Endodermal cell (in vitro differentiated cells): ENCODE data around the gene STXBP6. TPM values are rescaled to one million over a fixed set of nuclear protein-coding genes. Genes with fewer than 3 reads are reported as not detected.

ENCODE experiments used
- DNase-seq: peaks from one replicate; pipeline ENCODE4 v3.0.0-alpha.2; 2017
- H3K27ac ChIP-seq: 2 replicates; pipeline ENCODE4 v1.5.1; 2013; ENCODE audit warnings: mild to moderate bottlenecking, low read depth, low read length, moderate library complexity
- H3K27me3 ChIP-seq: 2 replicates; pipeline ENCODE4 v1.6.1; 2013; ENCODE audit warnings: mild to moderate bottlenecking, low read length, moderate library complexity; ENCODE audit not compliant: insufficient read depth, control insufficient read depth, poor library complexity, severe bottlenecking
- H3K36me3 ChIP-seq: 2 replicates; pipeline ENCODE4 v1.7.0; 2013; ENCODE audit warnings: mild to moderate bottlenecking, low read length, moderate library complexity; ENCODE audit not compliant: control insufficient read depth, insufficient read depth
- H3K4me1 ChIP-seq: one replicate; pipeline ENCODE4 v1.7.0; 2013; ENCODE audit warnings: low read length; ENCODE audit not compliant: control insufficient read depth, insufficient read depth
- H3K4me3 ChIP-seq: 2 replicates; pipeline ENCODE4 v1.5.1; 2013; ENCODE audit warnings: mild to moderate bottlenecking, low read length, moderate library complexity
- H3K9ac ChIP-seq: 2 replicates; pipeline ENCODE4 v1.6.1; 2013; ENCODE audit warnings: mild to moderate bottlenecking, low read length, moderate library complexity; ENCODE audit not compliant: poor library complexity, severe bottlenecking; ENCODE audit errors: extremely low read depth
- H3K9me3 ChIP-seq: 2 replicates; pipeline ENCODE4 v1.6.1; 2013; ENCODE audit warnings: mild to moderate bottlenecking, low read length, moderate library complexity; ENCODE audit not compliant: control insufficient read depth
- H3K27ac Mint-ChIP-seq: 2 replicates; pipeline ENCODE4 v1.8.0; 2020; ENCODE audit warnings: mixed read lengths
- H3K27me3 Mint-ChIP-seq: 2 replicates; pipeline ENCODE4 v1.8.0; 2021; ENCODE audit warnings: mild to moderate bottlenecking, mixed read lengths; ENCODE audit not compliant: insufficient read depth
- H3K36me3 Mint-ChIP-seq: 2 replicates; pipeline ENCODE4 v1.8.0; 2020; ENCODE audit warnings: low read depth, mixed read lengths
- H3K4me1 Mint-ChIP-seq: 2 replicates; pipeline ENCODE4 v1.8.0; 2020; ENCODE audit warnings: mixed read lengths
- H3K4me3 Mint-ChIP-seq: 2 replicates; pipeline ENCODE4 v1.8.0; 2020; ENCODE audit warnings: mild to moderate bottlenecking, moderate library complexity, mixed read lengths
- H3K9me3 Mint-ChIP-seq: 2 replicates; pipeline ENCODE4 v1.8.0; 2020; ENCODE audit warnings: mild to moderate bottlenecking, mixed read lengths
- WGBS, 2 experiments: methylation state at CpG; one replicate each; pipeline versions ENCODE4 v1.1.5 to v1.1.7; 2013; ENCODE audit warnings: missing lambda C conversion rate in 2 of 2, mixed read lengths in 1 of 2; ENCODE audit not compliant: insufficient coverage in 1 of 2, insufficient read length in 1 of 2; 5-methylcytosine and 5-hydroxymethylcytosine counted together
- total RNA-seq, 2 donors: library from RNA; stranded (reverse); fragmentation: NEBNext Ultra II Directional in 1 of 2; extraction: Animal tissue kit (Norgen Biotek cat#: 25700) in 1 of 2; gene quantifications; 2 replicates in 1 of 2; 3 replicates in 1 of 2; pipeline ENCODE4 v1.2.1, GENCODE V29; 2021
- TF ChIP-seq, protein P1 (sequence below): fragments of 200-600 bp; sonication (generic); conservative IDR thresholded peaks from 2 replicates; pipeline ENCODE4 v1.5.0; 2021; ENCODE audit warnings: antibody characterized with exemption, mild to moderate bottlenecking

The STXBP6 gene
- total RNA-seq, 2 donors from 2014 or later: 0.64 to 1.5 TPM

DNA sequence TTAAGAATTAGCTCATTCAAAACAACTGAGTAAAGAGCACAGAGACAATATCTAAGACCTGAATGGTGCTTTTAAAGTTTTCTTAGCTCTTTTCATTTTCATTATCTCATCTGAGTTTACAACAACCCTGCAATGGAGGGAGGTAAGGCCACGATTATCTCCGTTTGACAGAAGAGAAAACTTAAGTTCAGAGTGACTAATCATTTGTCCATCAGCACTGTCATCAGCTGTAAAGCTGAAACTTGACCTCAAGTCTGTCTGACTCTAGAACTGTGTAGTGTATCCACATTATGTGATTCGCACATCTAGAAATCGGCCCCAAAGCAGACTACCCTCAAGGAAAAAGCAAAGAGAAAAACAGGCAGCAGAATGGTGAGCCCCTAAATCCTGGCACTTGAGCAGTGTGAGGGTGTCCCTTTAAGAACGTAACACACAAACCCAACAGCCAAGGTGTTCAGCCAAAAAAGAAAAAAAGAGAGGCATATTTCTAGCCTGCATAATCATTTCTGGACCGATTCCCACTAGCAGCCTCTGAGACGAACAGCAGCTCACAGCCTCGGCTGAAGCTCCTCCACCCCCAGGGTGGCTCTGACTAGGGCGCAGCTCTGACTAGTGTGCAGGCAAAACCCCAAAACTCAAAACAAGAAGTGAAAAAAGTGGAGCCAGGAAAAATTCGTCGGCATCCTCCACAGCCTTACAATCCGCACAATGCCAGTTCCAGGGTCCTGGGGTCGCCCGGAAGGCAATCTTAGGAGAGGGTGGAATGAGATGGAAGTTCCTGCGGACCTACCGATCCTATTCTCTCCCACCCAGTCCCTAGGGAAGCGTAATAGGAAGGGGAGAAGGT lies 1.6 kb downstream of the STXBP6 start:
- Mint-ChIP-seq H3K4me3 (peak overlapping the region; percentile 65), H3K9me3 (no peaks in the 10 kb centered on the region), H3K4me1 (peaks cover 18% of the 10 kb centered on the region), H3K27ac (no peak overlapping the region), H3K36me3 (no peaks in the 10 kb centered on the region), H3K27me3 (peaks cover 67% of the 10 kb centered on the region)
- TF ChIP-seq, protein P1, sequence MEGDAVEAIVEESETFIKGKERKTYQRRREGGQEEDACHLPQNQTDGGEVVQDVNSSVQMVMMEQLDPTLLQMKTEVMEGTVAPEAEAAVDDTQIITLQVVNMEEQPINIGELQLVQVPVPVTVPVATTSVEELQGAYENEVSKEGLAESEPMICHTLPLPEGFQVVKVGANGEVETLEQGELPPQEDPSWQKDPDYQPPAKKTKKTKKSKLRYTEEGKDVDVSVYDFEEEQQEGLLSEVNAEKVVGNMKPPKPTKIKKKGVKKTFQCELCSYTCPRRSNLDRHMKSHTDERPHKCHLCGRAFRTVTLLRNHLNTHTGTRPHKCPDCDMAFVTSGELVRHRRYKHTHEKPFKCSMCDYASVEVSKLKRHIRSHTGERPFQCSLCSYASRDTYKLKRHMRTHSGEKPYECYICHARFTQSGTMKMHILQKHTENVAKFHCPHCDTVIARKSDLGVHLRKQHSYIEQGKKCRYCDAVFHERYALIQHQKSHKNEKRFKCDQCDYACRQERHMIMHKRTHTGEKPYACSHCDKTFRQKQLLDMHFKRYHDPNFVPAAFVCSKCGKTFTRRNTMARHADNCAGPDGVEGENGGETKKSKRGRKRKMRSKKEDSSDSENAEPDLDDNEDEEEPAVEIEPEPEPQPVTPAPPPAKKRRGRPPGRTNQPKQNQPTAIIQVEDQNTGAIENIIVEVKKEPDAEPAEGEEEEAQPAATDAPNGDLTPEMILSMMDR: no peak
- no peak overlapping the region for H3K9ac ChIP-seq
- peaks cover 71% of the 10 kb centered on the region for H3K27me3 ChIP-seq
- DNase-seq: peak; percentile 47
- H3K4me1 ChIP-seq: peaks cover 4% of the 10 kb centered on the region
- WGBS, 2 experiments: 95 to 98% methylated on average over 5 to 14 of the region's 17 CpGs
- no peaks in the 10 kb centered on the region for H3K9me3 ChIP-seq
- no peak overlapping the region for H3K27ac ChIP-seq
- H3K36me3 ChIP-seq: no peaks in the 10 kb centered on the region
- H3K4me3 ChIP-seq: no peak overlapping the region

DNA sequence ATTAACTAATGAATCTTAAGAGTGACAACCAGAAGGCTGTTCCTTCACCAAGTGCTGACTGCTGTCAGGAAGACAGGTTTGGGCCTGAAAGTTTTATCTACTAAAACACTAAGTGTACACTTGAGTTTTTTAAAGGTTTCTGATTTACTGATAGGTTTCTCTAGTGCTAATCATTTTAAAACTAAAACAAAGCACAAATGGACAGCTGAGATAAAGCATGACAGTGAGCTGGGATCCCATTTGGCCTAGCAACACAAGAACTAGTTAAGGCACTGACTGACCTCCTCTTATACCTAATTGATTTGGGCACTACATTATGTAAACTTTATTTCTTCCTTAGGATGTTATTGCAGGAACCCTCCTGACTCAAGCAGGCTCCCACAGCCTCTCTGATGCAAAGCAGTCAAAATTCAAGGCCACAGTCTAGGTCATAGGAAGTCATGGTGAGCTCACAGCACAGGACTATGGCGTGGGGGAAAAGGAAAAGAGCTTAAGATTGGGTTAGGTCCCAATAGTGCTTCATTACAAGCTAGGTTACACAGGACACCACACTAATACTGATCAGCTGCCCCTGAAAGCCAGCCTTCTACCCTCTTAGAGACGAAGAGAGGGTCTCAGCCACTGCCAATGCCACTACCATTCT lies 3.5 kb downstream of the STXBP6 start:
- H3K27me3 ChIP-seq: peaks cover 53% of the 10 kb centered on the region
- 87 to 100% methylated on average over 1 to 2 of the region's 2 CpGs for WGBS, 2 experiments
- Mint-ChIP-seq H3K27me3 (peaks cover 56% of the 10 kb centered on the region), H3K36me3 (no peaks in the 10 kb centered on the region), H3K9me3 (no peaks in the 10 kb centered on the region), H3K27ac (no peak overlapping the region), H3K4me1 (peaks cover 20% of the 10 kb centered on the region), H3K4me3 (no peak overlapping the region)
- no peak for DNase-seq
- H3K4me3 ChIP-seq: no peak overlapping the region
- H3K4me1 ChIP-seq: peaks cover 10% of the 10 kb centered on the region
- H3K9me3 ChIP-seq: no peaks in the 10 kb centered on the region
- TF ChIP-seq, protein P1: no peak
- no peak overlapping the region for H3K27ac ChIP-seq
- H3K9ac ChIP-seq: no peak overlapping the region
- H3K36me3 ChIP-seq: no peaks in the 10 kb centered on the region

DNA sequence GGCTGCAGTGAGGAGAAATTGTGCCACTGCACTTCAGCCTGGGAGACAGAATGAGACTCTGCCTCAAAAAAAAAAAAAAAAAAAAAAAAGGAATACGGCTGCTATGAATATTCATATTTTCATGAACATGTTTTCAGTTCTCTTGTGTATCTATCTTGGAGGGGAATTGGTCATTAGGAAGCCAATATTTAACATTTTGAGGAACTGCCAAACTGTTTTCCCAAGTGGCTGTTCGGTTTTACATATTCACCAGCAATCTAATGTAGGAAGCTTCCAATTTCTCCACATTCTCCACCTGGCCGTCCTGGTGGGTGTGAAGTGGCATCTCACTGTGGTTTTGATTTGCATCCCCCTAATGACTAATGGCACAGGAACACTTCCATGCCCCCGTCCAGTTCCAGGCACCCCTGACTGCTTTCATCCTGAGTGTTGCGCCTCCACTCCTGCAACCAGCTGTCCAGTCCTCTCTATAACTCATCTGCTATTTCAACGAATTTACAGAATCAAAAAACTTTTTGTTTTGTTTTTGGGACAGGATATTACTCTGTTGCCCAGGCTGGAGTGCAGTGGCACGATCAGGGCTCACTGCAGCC lies 5.7 kb downstream of the STXBP6 start:
- H3K27ac ChIP-seq: no peak overlapping the region
- H3K4me3 Mint-ChIP-seq: no peak overlapping the region
- H3K9ac ChIP-seq: no peak overlapping the region
- H3K27me3 Mint-ChIP-seq: peaks cover 38% of the 10 kb centered on the region
- H3K4me1 ChIP-seq: peaks cover 6% of the 10 kb centered on the region
- H3K36me3 Mint-ChIP-seq: no peaks in the 10 kb centered on the region
- WGBS, 2 experiments: 82 to 89% methylated on average over 4 to 7 of the region's 7 CpGs
- no peaks in the 10 kb centered on the region for H3K9me3 Mint-ChIP-seq
- H3K4me3 ChIP-seq: no peak overlapping the region
- TF ChIP-seq, protein P1: no peak
- peaks cover 11% of the 10 kb centered on the region for H3K4me1 Mint-ChIP-seq
- no peak for DNase-seq
- no peaks in the 10 kb centered on the region for H3K9me3 ChIP-seq
- no peak overlapping the region for H3K27ac Mint-ChIP-seq
- peaks cover 31% of the 10 kb centered on the region for H3K27me3 ChIP-seq
- no peaks in the 10 kb centered on the region for H3K36me3 ChIP-seq
